Measurements from ENCODE around the gene GREB1. TPM values are rescaled to one million over a fixed set of nuclear protein-coding genes. Genes with fewer than 3 reads are reported as not detected.

GREB1 gene
- total and polyA plus RNA-seq, 2 donors (not counting 1 experiment from before 2014, with no cell fraction given) = 0.04 to 0.39 TPM

DNA sequence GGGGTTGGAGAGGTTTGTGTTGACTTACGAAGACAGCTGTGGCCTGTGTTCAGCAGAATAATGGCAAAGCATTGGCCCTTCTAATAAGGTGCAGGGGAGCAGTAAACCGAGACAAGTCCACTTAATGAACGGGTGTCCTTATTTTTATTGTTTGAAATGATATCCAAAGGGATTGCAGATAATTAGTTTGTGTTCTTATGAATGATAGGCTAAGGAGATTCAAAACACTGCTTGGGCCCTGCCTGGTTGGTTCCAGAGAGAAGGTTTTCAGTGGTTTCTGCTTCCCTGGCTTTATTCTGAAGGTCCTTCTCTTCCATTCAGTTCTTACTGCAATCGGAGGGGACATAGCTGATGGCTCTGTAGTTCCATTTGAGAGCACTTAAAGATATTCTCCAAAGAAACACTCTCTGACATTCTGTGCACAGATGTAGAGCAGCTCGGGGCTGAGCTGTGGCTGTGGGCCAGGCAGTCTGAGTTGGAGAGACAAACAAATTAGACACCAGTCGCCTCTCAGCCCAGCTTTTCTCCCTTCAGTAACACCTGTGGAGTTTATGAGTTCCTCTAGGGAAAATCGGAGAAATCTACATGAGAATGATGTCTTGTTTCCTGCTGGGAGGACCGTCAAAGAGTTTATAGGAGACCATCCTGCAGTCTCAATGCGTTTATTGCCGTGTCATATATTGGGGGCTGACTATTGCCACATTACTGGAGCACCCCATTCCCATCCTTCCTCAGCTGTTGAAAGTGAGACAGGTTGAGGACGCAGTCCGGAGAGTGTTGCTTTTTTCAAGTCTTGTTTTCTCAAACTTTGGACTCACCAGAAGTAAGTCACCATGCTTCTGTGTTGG, 6.5 kb downstream of the GREB1 start:
- Mint-ChIP-seq H3K27me3 (peaks cover 34% of the 10 kb centered on the region), H3K9me3 (ENCODE audit: insufficient read depth) (no peaks in the 10 kb centered on the region), H3K4me1 (no peaks in the 10 kb centered on the region), H3K27ac (no peak overlapping the region), H3K4me3 (no peak overlapping the region)
- Histone ChIP-seq H3K27ac (ENCODE audit: low read length in 2 of 2) (no peak overlapping the region), H4K20me1 (ENCODE audit: control insufficient read depth, insufficient read depth, low read length, poor library complexity, severe bottlenecking) (no peaks in the 10 kb centered on the region), H3K4me3 (ENCODE audit: control extremely low read depth in 1 of 5, extremely low read depth in 1 of 5, insufficient read depth in 1 of 5, low read depth in 2 of 5, low read length in 4 of 5) (no peak overlapping the region), H2AFZ (ENCODE audit: insufficient read depth, low read depth, low read length, poor library complexity, severe bottlenecking) (no peak overlapping the region), H3K9ac (ENCODE audit: low read length) (no peak overlapping the region), H3K9me3 (ENCODE audit: control extremely low read depth in 1 of 3, control insufficient read depth in 2 of 3, insufficient read depth in 1 of 3, low read length in 2 of 3) (peaks cover 0 to 4% (median 2%) of the 10 kb centered on the region in 3 donors), H3K36me3 (replicated peaks in 1 of 2; ENCODE audit: control extremely low read depth in 1 of 2, control insufficient read depth in 1 of 2, extremely low read depth in 1 of 2, insufficient read depth in 2 of 2, low read length in 1 of 2) (no peaks in the 10 kb centered on the region), H3K27me3 (replicated peaks in 1 of 4; ENCODE audit: control extremely low read depth in 1 of 4, control insufficient read depth in 3 of 4, insufficient read depth in 4 of 4, low read length in 3 of 4) (peaks cover 0 to 16% (median 0%) of the 10 kb centered on the region in 4 experiments), H3K4me2 (replicated peaks; ENCODE audit: low read depth, low read length, poor library complexity, severe bottlenecking) (no peak overlapping the region), H3K79me2 (ENCODE audit: control insufficient read depth, insufficient read depth, low read length) (no peaks in the 10 kb centered on the region), H3K4me1 (ENCODE audit: control insufficient read depth in 2 of 2, insufficient read depth in 2 of 2, low read length in 2 of 2) (no peaks in the 10 kb centered on the region)
- ChIA-PET POLR2A (no interaction called here), CTCF (no interaction called here)
- DNase-seq = no peak
- ATAC-seq (ENCODE audit: low read depth) = no peak
- TF ChIP-seq, protein P1, sequence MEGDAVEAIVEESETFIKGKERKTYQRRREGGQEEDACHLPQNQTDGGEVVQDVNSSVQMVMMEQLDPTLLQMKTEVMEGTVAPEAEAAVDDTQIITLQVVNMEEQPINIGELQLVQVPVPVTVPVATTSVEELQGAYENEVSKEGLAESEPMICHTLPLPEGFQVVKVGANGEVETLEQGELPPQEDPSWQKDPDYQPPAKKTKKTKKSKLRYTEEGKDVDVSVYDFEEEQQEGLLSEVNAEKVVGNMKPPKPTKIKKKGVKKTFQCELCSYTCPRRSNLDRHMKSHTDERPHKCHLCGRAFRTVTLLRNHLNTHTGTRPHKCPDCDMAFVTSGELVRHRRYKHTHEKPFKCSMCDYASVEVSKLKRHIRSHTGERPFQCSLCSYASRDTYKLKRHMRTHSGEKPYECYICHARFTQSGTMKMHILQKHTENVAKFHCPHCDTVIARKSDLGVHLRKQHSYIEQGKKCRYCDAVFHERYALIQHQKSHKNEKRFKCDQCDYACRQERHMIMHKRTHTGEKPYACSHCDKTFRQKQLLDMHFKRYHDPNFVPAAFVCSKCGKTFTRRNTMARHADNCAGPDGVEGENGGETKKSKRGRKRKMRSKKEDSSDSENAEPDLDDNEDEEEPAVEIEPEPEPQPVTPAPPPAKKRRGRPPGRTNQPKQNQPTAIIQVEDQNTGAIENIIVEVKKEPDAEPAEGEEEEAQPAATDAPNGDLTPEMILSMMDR (IDR thresholded peaks at IDR 0.05) = no peak
- intact Hi-C loops (cut with micrococcal nuclease) = no loop called here
- WGBS (ENCODE audit: insufficient coverage) = 64% methylated on average over 9 of the region's 12 CpGs

DNA sequence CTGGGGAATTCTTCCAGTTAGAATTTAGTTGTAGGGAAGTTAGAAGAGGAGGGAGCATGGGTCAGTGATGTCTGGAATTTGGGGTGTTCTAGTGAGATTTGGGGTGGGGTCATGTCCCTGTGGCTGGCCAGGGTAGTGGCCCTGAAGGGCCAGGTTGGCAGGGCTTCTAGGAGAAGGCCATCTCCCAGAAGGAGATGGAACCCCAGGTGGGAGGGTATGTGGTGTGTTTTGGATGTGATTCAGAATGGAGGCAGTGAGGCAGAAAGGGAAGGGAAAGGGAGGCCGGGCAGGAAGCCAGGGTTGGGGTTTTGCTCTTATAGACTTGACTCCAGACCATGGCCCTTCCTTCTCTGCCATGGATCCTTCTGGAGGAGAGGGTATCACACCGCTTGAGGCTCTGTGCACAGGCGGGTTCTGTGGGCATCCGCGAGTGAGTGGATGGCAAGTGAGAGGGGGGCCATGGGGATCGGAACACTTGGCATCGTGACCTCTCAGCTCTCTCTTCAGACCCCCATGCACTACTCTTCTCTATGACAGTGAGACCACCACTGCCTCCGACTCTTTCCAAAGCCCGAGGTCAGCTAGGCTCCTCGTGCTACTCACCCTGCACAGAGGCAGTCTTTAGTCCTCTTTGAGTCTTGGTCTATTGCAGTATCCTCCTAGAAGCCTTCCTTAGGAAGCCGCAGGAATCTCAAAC, 7.3 kb downstream of the GREB1 start:
- Histone ChIP-seq H3K4me2 (replicated peaks; ENCODE audit: low read depth, low read length, poor library complexity, severe bottlenecking) (no peak overlapping the region), H2AFZ (ENCODE audit: insufficient read depth, low read depth, low read length, poor library complexity, severe bottlenecking) (no peak overlapping the region), H3K27me3 (replicated peaks in 1 of 4; ENCODE audit: control extremely low read depth in 1 of 4, control insufficient read depth in 3 of 4, insufficient read depth in 4 of 4, low read length in 3 of 4) (peaks cover 0 to 16% (median 0%) of the 10 kb centered on the region in 4 experiments), H3K27ac (ENCODE audit: low read length in 2 of 2) (no peak overlapping the region), H3K79me2 (ENCODE audit: control insufficient read depth, insufficient read depth, low read length) (no peaks in the 10 kb centered on the region), H3K4me1 (ENCODE audit: control insufficient read depth in 2 of 2, insufficient read depth in 2 of 2, low read length in 2 of 2) (no peaks in the 10 kb centered on the region), H4K20me1 (ENCODE audit: control insufficient read depth, insufficient read depth, low read length, poor library complexity, severe bottlenecking) (no peaks in the 10 kb centered on the region), H3K4me3 (ENCODE audit: control extremely low read depth in 1 of 5, extremely low read depth in 1 of 5, insufficient read depth in 1 of 5, low read depth in 2 of 5, low read length in 4 of 5) (no peak overlapping the region), H3K9ac (ENCODE audit: low read length) (no peak overlapping the region), H3K9me3 (ENCODE audit: control extremely low read depth in 1 of 3, control insufficient read depth in 2 of 3, insufficient read depth in 1 of 3, low read length in 2 of 3) (peaks cover 0 to 4% (median 2%) of the 10 kb centered on the region in 3 donors), H3K36me3 (replicated peaks in 1 of 2; ENCODE audit: control extremely low read depth in 1 of 2, control insufficient read depth in 1 of 2, extremely low read depth in 1 of 2, insufficient read depth in 2 of 2, low read length in 1 of 2) (no peaks in the 10 kb centered on the region)
- ChIA-PET POLR2A (no interaction called here), CTCF (no interaction called here)
- H3K9me3 Mint-ChIP-seq (ENCODE audit: insufficient read depth) = no peaks in the 10 kb centered on the region
- DNase-seq (no peak), ATAC-seq (ENCODE audit: low read depth) (no peak)
- intact Hi-C loops (cut with micrococcal nuclease) = no loop called here
- peaks cover 36% of the 10 kb centered on the region for H3K27me3 Mint-ChIP-seq
- H3K27ac Mint-ChIP-seq = no peak overlapping the region
- TF ChIP-seq, protein P1 (IDR thresholded peaks at IDR 0.05) = no peak
- no peak for TF ChIP-seq EZH2 (IDR thresholded peaks at IDR 0.05; ENCODE audit: borderline replicate concordance, insufficient read depth, low read depth, low read length, poor library complexity, severe bottlenecking)
- 94% methylated on average over 10 of the region's 11 CpGs for WGBS (ENCODE audit: insufficient coverage)
- H3K4me3 Mint-ChIP-seq = no peak overlapping the region
- no peaks in the 10 kb centered on the region for H3K4me1 Mint-ChIP-seq

Data from B cell (primary cell).